A549 (cell line): ENCODE results near the gene ZNF57.

Source experiments
- ELK1 ChIP-seq: fragments of 150-350 bp; IDR thresholded peaks from 2 replicates; pipeline ENCODE4 v1.6.1; 2014; ENCODE audit warnings: low read depth, mild to moderate bottlenecking, low read length
- GATA3 ChIP-seq: IDR thresholded peaks from 2 replicates; pipeline ENCODE4 v1.6.1; 2012; ENCODE audit warnings: borderline replicate concordance
- RAD21 ChIP-seq, 2 experiments: fragments of >200 bp in 1 of 2; sonication (Bioruptor Twin) in 1 of 2; formaldehyde crosslinking in 1 of 2; IDR thresholded peaks in 1 of 2; conservative IDR thresholded peaks in 1 of 2; 2 replicates in 1 of 2; 3 replicates in 1 of 2; pipeline ENCODE4 v1.6.1; 2012 to 2018; ENCODE audit warnings: inconsistent platforms in 1 of 2
- SREBF2 ChIP-seq: fragments of 450-650 bp; IDR thresholded peaks from 2 replicates; pipeline ENCODE4 v1.6.1; 2014; ENCODE audit warnings: mild to moderate bottlenecking, moderate library complexity
- ZFP36 ChIP-seq: fragments of 450-650 bp; IDR thresholded peaks from 2 replicates; pipeline ENCODE4 v1.6.1; 2014; ENCODE audit warnings: borderline replicate concordance; ENCODE audit not compliant: partially characterized antibody

GRCh38 chr19:2927032-2927430, 26.3 kb downstream of the ZNF57 start:
- TF ChIP-seq ZFP36 (no peak), RAD21 (conservative IDR thresholded peaks at IDR 0.05 in 1 of 2, IDR thresholded peaks at IDR 0.05 in 1 of 2) (no peak), GATA3 (no peak), ELK1 (no peak), SREBF2 (no peak)
